Measurements from ENCODE around the gene PRKCA.
"Not testable (repeated sequence)": the region's sequence is repeated elsewhere in the genome, so short reads cannot be mapped to it uniquely, and the experiment has no call there.

Gene PRKCA

DNA sequence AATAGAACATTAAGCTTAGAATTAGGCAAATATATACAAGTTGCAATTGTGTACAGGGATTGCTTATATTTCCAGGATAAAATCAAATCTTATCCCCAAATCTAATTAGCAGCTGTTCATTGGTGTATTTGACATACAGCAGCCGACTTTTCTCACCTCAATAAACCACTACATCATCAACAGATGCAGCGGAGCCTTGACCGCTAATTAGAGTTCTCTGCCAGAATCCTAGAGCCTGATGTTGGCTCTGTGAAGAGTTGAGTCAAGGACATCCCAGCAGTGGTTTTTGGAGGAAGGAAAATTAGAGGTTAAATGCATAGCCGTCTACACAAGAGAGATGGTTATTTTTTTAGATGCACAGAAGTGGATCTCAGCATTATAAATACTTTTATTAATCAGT, 310.6 kb downstream of the PRKCA start:
- no peaks in the 10 kb centered on the region for H3K36me3 ChIP-seq (ENCODE audit: insufficient read depth, low read length)
- no peaks in the 10 kb centered on the region for H3K27me3 ChIP-seq (ENCODE audit: control insufficient read depth, insufficient read depth, low read length)
- H3K4me1 ChIP-seq (ENCODE audit: control insufficient read depth, insufficient read depth, low read length), result no peaks in the 10 kb centered on the region
- H3K9me3 ChIP-seq (replicated peaks; ENCODE audit: low read length), result peaks cover 6% of the 10 kb centered on the region
- no peak overlapping the region for H3K4me3 ChIP-seq (ENCODE audit: low read length)
- no peak overlapping the region for H3K9ac ChIP-seq (ENCODE audit: low read depth, low read length)
- no peak overlapping the region for H3K4me2 ChIP-seq (ENCODE audit: low read length)

DNA sequence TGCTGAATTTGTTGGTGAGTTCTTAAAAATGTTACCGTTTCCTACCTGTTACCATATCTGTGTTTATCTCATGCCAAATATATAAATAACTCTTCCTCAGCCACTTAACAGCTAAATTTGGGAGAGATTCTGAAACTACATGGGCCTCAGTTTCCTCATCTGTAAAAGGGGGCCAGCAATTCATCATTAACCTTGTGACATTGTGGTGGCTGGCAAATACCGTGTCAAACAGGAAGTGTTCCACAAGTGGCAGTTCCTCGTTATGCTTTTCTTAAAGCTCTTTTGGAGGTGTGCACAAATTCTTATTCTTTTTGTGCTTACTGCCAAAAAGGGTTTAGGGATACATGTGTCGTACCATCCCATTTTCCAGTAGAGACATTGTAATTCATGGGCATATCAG, 312.1 kb downstream of the PRKCA start:
- Histone ChIP-seq H3K4me1 (ENCODE audit: control insufficient read depth, insufficient read depth, low read length) (no peaks in the 10 kb centered on the region), H3K4me3 (ENCODE audit: low read length) (no peak overlapping the region), H3K4me2 (ENCODE audit: low read length) (no peak overlapping the region), H3K9ac (ENCODE audit: low read depth, low read length) (no peak overlapping the region), H3K9me3 (replicated peaks; ENCODE audit: low read length) (peaks cover 6% of the 10 kb centered on the region), H3K36me3 (ENCODE audit: insufficient read depth, low read length) (no peaks in the 10 kb centered on the region), H3K27me3 (ENCODE audit: control insufficient read depth, insufficient read depth, low read length) (no peaks in the 10 kb centered on the region)

DNA sequence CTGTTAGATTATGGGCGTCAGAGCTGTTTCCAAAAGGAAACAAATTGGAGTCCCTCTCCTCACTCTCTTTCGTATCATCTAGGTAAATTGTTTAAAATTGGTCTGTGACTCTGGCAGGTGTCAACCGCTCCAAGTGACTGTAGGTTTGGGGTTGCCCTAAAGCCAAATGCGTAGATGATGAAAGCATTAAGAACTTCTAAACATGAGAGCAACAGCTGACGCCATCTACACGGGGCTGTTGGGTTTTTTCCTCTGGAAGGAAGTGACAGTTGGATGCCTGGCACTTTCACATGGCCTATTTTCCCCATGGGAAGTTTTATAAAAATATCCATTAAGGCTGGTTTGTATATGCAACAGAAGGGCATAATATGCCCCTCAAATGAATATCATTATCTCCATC, 316.8 kb downstream of the PRKCA start:
- Histone ChIP-seq H3K4me3 (ENCODE audit: low read length) (no peak overlapping the region), H3K4me2 (ENCODE audit: low read length) (no peak overlapping the region), H3K36me3 (ENCODE audit: insufficient read depth, low read length) (no peaks in the 10 kb centered on the region), H3K4me1 (ENCODE audit: control insufficient read depth, insufficient read depth, low read length) (no peaks in the 10 kb centered on the region), H3K27me3 (ENCODE audit: control insufficient read depth, insufficient read depth, low read length) (no peaks in the 10 kb centered on the region), H3K9ac (ENCODE audit: low read depth, low read length) (no peak overlapping the region), H3K9me3 (replicated peaks; ENCODE audit: low read length) (no peaks in the 10 kb centered on the region)

DNA sequence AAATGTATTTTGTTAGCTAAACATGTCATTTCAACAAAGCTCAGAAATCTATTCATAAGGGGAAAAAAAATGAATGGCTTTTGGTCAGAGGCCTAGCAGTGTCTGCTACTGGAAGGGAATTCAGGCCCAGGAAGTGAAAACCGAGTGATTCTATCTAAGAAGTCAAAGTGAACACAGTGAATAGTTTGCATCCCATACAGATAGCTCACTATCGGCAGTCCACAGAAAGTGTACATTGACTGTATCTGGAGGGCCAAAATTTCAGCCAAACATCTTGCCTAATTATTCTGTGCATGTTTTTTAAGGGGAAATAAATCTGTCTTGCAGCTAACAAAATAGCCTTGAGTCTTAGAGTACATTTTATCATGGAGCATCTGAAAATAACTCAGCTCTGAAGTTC, 318.1 kb downstream of the PRKCA start:
- no peak overlapping the region for H3K4me3 ChIP-seq (ENCODE audit: low read length)
- H3K9me3 ChIP-seq (replicated peaks; ENCODE audit: low read length), result no peaks in the 10 kb centered on the region
- no peaks in the 10 kb centered on the region for H3K27me3 ChIP-seq (ENCODE audit: control insufficient read depth, insufficient read depth, low read length)
- H3K36me3 ChIP-seq (ENCODE audit: insufficient read depth, low read length), result no peaks in the 10 kb centered on the region
- no peak overlapping the region for H3K4me2 ChIP-seq (ENCODE audit: low read length)
- no peaks in the 10 kb centered on the region for H3K4me1 ChIP-seq (ENCODE audit: control insufficient read depth, insufficient read depth, low read length)
- H3K9ac ChIP-seq (ENCODE audit: low read depth, low read length), result no peak overlapping the region

DNA sequence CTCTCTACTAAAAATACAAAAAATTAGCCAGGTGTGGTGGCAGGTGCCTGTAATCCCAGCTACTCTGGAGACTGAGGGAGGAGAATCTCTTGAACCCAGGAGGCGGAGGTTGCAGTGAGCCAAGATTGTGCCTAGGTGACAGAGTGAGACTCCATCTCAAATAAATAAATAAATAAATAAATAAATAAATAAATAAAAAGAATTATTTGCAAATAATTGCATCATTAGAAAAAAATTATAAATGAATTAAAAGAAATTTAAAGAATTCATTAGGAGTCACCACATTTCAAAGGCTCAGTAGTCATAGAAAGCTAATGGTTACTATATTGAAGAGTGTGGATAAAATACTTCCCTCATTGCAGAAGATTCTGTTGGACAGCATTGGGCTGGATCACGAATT, 322.2 kb downstream of the PRKCA start:
- H3K4me2 ChIP-seq (ENCODE audit: low read length); H3K36me3 ChIP-seq (ENCODE audit: insufficient read depth, low read length); H3K9me3 ChIP-seq (replicated peaks; ENCODE audit: low read length); H3K4me1 ChIP-seq (ENCODE audit: control insufficient read depth, insufficient read depth, low read length); H3K4me3 ChIP-seq (ENCODE audit: low read length); H3K9ac ChIP-seq (ENCODE audit: low read depth, low read length); H3K27me3 ChIP-seq (ENCODE audit: control insufficient read depth, insufficient read depth, low read length): not testable (repeated sequence)

DNA sequence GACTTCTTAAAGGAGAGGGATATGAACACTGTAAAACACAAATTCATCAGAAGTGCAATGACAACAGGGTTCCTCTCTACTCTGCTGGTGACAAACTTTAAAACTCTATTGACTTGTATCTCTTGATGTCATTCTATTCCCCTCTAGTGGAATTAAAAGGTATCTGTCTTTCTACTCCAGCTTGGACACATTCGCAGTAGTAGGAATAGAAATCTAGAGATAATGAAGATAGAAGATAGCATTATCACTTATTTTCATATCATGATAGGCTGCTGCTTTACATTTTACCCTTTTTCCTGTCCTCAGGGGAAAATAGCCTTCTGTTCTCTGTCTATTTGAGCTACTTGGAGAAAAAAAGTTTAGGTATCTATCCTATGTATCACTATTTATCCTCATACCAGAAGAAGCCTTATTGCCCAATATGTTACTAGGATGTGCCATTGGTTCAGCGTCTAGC, 322.9 kb downstream of the PRKCA start:
- Histone ChIP-seq H3K4me1 (ENCODE audit: control insufficient read depth, insufficient read depth, low read length) (no peaks in the 10 kb centered on the region), H3K4me2 (ENCODE audit: low read length) (no peak overlapping the region), H3K9ac (ENCODE audit: low read depth, low read length) (no peak overlapping the region), H3K27me3 (ENCODE audit: control insufficient read depth, insufficient read depth, low read length) (no peaks in the 10 kb centered on the region), H3K36me3 (ENCODE audit: insufficient read depth, low read length) (no peaks in the 10 kb centered on the region), H3K9me3 (replicated peaks; ENCODE audit: low read length) (no peaks in the 10 kb centered on the region), H3K4me3 (ENCODE audit: low read length) (no peak overlapping the region)

DNA sequence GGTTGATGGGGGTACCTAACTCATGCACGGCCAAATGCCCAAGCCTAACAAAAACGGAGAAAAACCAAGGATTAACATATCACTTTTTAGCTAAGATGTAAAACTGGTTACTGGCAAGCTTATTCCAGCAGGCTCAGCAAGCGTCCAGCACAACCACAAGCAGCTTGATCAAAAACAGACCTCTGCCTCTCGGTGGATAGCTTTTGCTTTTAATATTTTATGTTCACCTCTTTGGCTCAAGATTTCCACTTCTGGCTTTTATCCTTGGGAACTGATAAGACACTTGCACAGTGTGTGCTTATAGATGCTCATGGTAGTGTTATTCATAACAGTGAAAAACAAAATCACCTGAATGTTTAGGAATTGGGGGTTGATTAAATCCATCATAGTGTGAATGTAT, 325.6 kb downstream of the PRKCA start:
- H3K4me3 ChIP-seq (ENCODE audit: low read length), result no peak overlapping the region
- H3K9ac ChIP-seq (ENCODE audit: low read depth, low read length), result no peak overlapping the region
- peaks cover 2% of the 10 kb centered on the region for H3K4me1 ChIP-seq (ENCODE audit: control insufficient read depth, insufficient read depth, low read length)
- no peaks in the 10 kb centered on the region for H3K36me3 ChIP-seq (ENCODE audit: insufficient read depth, low read length)
- H3K4me2 ChIP-seq (ENCODE audit: low read length), result no peak overlapping the region
- no peaks in the 10 kb centered on the region for H3K27me3 ChIP-seq (ENCODE audit: control insufficient read depth, insufficient read depth, low read length)
- no peaks in the 10 kb centered on the region for H3K9me3 ChIP-seq (replicated peaks; ENCODE audit: low read length)

DNA sequence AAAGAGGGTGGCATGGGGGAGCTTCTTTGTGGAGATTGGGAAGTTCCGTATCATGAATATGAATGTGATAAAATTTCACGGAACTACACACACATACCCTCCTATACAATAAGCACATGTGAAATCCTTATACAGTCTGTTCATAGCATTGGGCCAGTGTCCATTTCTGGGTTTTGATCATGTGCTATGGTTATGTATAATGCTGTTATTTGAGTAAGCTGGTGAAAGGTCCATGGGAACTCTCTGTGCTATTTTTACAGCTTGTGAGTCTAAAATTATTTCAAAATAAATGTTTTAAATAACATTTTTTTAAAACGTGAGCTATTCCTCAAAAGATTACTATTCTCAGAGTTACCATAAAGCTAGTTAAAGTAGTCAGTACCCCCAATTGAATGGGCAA, 327.3 kb downstream of the PRKCA start:
- peaks cover 7% of the 10 kb centered on the region for H3K4me1 ChIP-seq (ENCODE audit: control insufficient read depth, insufficient read depth, low read length)
- no peaks in the 10 kb centered on the region for H3K36me3 ChIP-seq (ENCODE audit: insufficient read depth, low read length)
- no peak overlapping the region for H3K9ac ChIP-seq (ENCODE audit: low read depth, low read length)
- no peaks in the 10 kb centered on the region for H3K9me3 ChIP-seq (replicated peaks; ENCODE audit: low read length)
- H3K27me3 ChIP-seq (ENCODE audit: control insufficient read depth, insufficient read depth, low read length), result no peaks in the 10 kb centered on the region
- no peak overlapping the region for H3K4me3 ChIP-seq (ENCODE audit: low read length)
- H3K4me2 ChIP-seq (ENCODE audit: low read length), result no peak overlapping the region

DNA sequence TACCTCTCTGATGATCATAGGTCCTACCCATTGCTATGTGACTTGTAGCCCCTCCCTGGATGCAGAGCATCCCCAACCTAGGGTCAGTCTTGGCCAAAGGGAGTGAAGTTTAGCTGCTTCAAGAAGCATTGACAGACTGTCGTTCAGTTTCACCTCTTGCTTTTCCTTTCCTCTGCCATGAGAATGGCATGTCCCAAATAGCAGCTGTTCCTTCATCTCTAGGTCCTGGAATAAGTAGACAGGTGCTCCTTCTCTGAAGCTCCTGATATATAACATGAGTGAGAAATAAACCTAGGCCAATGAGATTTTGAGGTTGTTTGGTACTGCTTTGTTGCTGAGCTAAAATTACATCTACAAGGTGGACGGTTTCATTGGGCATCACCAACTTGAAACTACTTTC, 328.0 kb downstream of the PRKCA start:
- H3K4me3 ChIP-seq (ENCODE audit: low read length), result no peak overlapping the region
- H3K36me3 ChIP-seq (ENCODE audit: insufficient read depth, low read length), result no peaks in the 10 kb centered on the region
- H3K27me3 ChIP-seq (ENCODE audit: control insufficient read depth, insufficient read depth, low read length), result no peaks in the 10 kb centered on the region
- no peaks in the 10 kb centered on the region for H3K9me3 ChIP-seq (replicated peaks; ENCODE audit: low read length)
- no peak overlapping the region for H3K4me2 ChIP-seq (ENCODE audit: low read length)
- H3K4me1 ChIP-seq (ENCODE audit: control insufficient read depth, insufficient read depth, low read length), result peaks cover 7% of the 10 kb centered on the region
- no peak overlapping the region for H3K9ac ChIP-seq (ENCODE audit: low read depth, low read length)

DNA sequence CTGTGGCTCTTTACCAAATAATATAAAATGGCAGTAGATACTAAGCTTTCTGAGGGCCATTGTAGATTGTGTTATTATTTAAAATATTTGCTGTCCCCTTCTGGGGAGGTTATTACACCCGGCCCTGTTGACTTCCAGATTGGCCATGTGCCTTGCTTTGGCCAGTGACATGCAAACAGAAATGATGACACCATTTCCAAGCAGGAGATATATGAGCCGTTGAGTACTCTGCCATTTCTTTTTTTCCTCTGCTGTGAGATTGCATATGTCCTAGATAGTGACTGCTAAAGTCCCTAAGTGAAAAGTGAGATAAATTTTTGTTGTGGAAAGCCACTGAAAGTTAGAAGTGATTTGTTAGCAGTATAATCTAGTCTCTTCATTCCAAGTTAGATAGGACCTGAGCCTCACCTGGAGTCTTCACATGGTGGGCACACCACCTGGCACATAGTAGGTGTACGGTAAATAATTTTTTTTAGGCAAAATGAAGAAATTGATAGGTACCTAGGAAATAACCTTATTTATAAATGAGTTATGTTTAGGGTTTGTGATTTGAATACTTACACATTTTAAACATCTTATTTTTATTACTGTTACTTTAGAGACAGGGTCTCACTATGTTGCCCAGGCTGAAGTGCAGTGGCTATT, 328.5 kb downstream of the PRKCA start:
- Histone ChIP-seq H3K9me3 (replicated peaks; ENCODE audit: low read length) (no peaks in the 10 kb centered on the region), H3K4me1 (ENCODE audit: control insufficient read depth, insufficient read depth, low read length) (peaks cover 7% of the 10 kb centered on the region), H3K9ac (ENCODE audit: low read depth, low read length) (no peak overlapping the region), H3K4me2 (ENCODE audit: low read length) (no peak overlapping the region), H3K36me3 (ENCODE audit: insufficient read depth, low read length) (no peaks in the 10 kb centered on the region), H3K27me3 (ENCODE audit: control insufficient read depth, insufficient read depth, low read length) (no peaks in the 10 kb centered on the region), H3K4me3 (ENCODE audit: low read length) (no peak overlapping the region)

DNA sequence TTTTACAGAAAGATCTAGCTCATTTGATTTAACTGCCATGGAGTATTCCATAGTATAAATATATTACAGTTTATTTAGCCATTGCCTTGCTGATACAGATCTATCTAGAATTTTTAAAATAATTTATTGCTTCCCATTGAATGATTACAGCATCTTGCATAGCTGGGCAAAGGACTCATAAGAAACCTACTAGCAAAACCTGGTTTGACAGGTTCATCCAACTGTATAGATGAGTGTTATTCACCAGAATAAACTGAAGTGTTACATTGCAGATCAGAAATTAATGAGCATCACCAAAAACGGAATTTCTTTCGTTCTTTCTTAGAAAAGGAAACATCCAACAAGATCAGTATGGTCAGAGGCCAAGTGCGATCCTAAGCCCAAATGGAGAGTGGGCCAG, 330.3 kb downstream of the PRKCA start:
- Histone ChIP-seq H3K4me3 (ENCODE audit: low read length) (no peak overlapping the region), H3K9me3 (replicated peaks; ENCODE audit: low read length) (no peaks in the 10 kb centered on the region), H3K9ac (ENCODE audit: low read depth, low read length) (no peak overlapping the region), H3K27me3 (ENCODE audit: control insufficient read depth, insufficient read depth, low read length) (no peaks in the 10 kb centered on the region), H3K4me2 (ENCODE audit: low read length) (no peak overlapping the region), H3K36me3 (ENCODE audit: insufficient read depth, low read length) (peaks cover 4% of the 10 kb centered on the region), H3K4me1 (ENCODE audit: control insufficient read depth, insufficient read depth, low read length) (peaks cover 7% of the 10 kb centered on the region)

DNA sequence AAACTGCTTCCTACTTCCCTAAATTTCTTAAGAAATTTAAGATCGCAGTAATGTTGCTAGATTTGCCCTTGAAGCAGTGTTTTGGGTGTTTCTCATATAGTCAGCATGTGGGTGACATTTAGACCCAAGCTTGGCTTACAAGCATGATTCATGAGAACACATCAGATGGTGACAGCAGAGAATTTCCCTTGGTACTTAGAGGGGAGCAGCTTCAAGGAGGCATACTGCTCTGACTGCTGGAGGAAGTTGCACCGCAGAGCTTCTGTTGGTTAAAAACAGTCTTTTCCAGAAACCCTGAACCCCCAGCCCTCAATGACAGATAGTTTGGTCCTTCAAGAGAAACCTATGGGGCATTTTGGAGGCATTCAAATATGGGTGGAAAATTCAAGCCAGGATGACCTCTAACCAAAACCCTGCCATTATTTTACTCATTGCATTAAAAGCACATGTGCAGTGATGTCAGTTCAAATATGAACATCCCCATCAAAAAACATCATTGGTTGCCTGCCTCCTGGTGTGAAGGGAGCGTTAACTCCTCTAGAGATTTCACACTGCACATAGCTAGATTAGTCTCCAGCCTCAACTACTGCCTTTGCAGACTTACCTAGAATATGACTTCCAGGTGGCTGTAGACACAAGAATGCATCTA, 331.0 kb downstream of the PRKCA start:
- H3K36me3 ChIP-seq (ENCODE audit: insufficient read depth, low read length), result peaks cover 4% of the 10 kb centered on the region

More for the DNA sequence above, 331.0 kb downstream of the PRKCA start:
- Histone ChIP-seq H3K4me2 (ENCODE audit: low read length) (no peak overlapping the region), H3K27me3 (ENCODE audit: control insufficient read depth, insufficient read depth, low read length) (no peaks in the 10 kb centered on the region), H3K4me3 (ENCODE audit: low read length) (no peak overlapping the region), H3K4me1 (ENCODE audit: control insufficient read depth, insufficient read depth, low read length) (peaks cover 7% of the 10 kb centered on the region), H3K9me3 (replicated peaks; ENCODE audit: low read length) (no peaks in the 10 kb centered on the region), H3K9ac (ENCODE audit: low read depth, low read length) (no peak overlapping the region)
